Mesenchymal stem cell (in vitro differentiated cells and primary cell): Measurements from ENCODE around the gene PDZD11. TPM values are rescaled to one million over a fixed set of nuclear protein-coding genes. Genes with fewer than 3 reads are reported as not detected.
A peak's percentile ranks its signal among the peaks of the same experiment; 100 is the strongest.

Experiments used
- DNase-seq: peaks from one replicate; pipeline ENCODE4 v3.0.0-alpha.2; 2013
- H2AFZ ChIP-seq: one replicate; pipeline ENCODE4 v1.6.1; 2013; ENCODE audit warnings: low read depth, mild to moderate bottlenecking, control low read depth, inconsistent platforms, low read length, moderate library complexity
- H2AK5ac ChIP-seq: 2 replicates; pipeline ENCODE4 v1.6.1; 2013; ENCODE audit warnings: low read length, moderate library complexity, mild to moderate bottlenecking, inconsistent platforms; ENCODE audit not compliant: severe bottlenecking
- H2BK120ac ChIP-seq: one replicate; pipeline ENCODE4 v1.6.1; 2013; ENCODE audit warnings: low read depth, mild to moderate bottlenecking, inconsistent platforms, low read length, moderate library complexity
- H2BK12ac ChIP-seq, 2 experiments: one replicate each; pipeline ENCODE4 v1.6.1; 2013; ENCODE audit warnings: inconsistent platforms in 2 of 2, low read length in 2 of 2, mild to moderate bottlenecking in 2 of 2, moderate library complexity in 2 of 2, control low read depth in 1 of 2
- H2BK15ac ChIP-seq: one replicate; pipeline ENCODE4 v1.6.1; 2013; ENCODE audit warnings: mild to moderate bottlenecking, low read depth, inconsistent platforms; ENCODE audit not compliant: poor library complexity, severe bottlenecking
- H2BK5ac ChIP-seq: 2 replicates; pipeline ENCODE4 v1.6.1; 2013; ENCODE audit warnings: low read depth, mild to moderate bottlenecking, low read length, control low read depth, inconsistent platforms; ENCODE audit not compliant: poor library complexity, severe bottlenecking
- H3K14ac ChIP-seq, 2 experiments: one replicate each; pipeline ENCODE4 v1.6.1; 2013; ENCODE audit warnings: inconsistent platforms in 2 of 2, low read length in 2 of 2, control low read depth in 1 of 2, mild to moderate bottlenecking in 1 of 2, moderate library complexity in 1 of 2
- H3K18ac ChIP-seq, 2 experiments: one replicate each; pipeline ENCODE4 v1.6.1; 2013; ENCODE audit warnings: inconsistent platforms in 2 of 2, low read length in 2 of 2, control low read depth in 1 of 2, low read depth in 1 of 2, mild to moderate bottlenecking in 1 of 2
- H3K23ac ChIP-seq, 2 experiments: one replicate each; pipeline ENCODE4 v1.6.1; 2013; ENCODE audit warnings: inconsistent platforms in 2 of 2, low read length in 2 of 2, mild to moderate bottlenecking in 2 of 2, moderate library complexity in 2 of 2, control low read depth in 1 of 2
- H3K27ac ChIP-seq: 2 replicates; pipeline ENCODE4 v1.5.1; 2013; ENCODE audit warnings: mild to moderate bottlenecking, moderate library complexity, low read length, control low read depth, inconsistent platforms; ENCODE audit not compliant: poor library complexity, severe bottlenecking
- H3K27me3 ChIP-seq, 2 experiments: 2 replicates each; pipeline versions ENCODE4 v1.6.1 to v1.7.0; 2013; ENCODE audit warnings: low read length in 2 of 2, mild to moderate bottlenecking in 2 of 2, moderate library complexity in 2 of 2, control low read depth in 1 of 2, inconsistent platforms in 1 of 2; ENCODE audit not compliant: control insufficient read depth in 1 of 2, insufficient read depth in 1 of 2
- H3K36me3 ChIP-seq, 2 experiments: 2 replicates each; pipeline versions ENCODE4 v1.6.1 to v1.7.0; 2013; ENCODE audit warnings: low read length in 2 of 2, control low read depth in 1 of 2, inconsistent platforms in 1 of 2, low read depth in 1 of 2, mild to moderate bottlenecking in 1 of 2; ENCODE audit not compliant: insufficient read depth in 2 of 2, control insufficient read depth in 1 of 2
- H3K4ac ChIP-seq, 2 experiments: one replicate each; pipeline ENCODE4 v1.6.1; 2013; ENCODE audit warnings: inconsistent platforms in 2 of 2, low read length in 2 of 2, mild to moderate bottlenecking in 2 of 2, moderate library complexity in 2 of 2, control low read depth in 1 of 2, low read depth in 1 of 2
- H3K4me1 ChIP-seq: 2 replicates; pipeline ENCODE4 v1.6.1; 2013; ENCODE audit warnings: low read depth, low read length, control low read depth; ENCODE audit not compliant: control insufficient read depth, insufficient read depth
- H3K4me2 ChIP-seq: 2 replicates; pipeline ENCODE4 v1.6.1; 2013; ENCODE audit warnings: low read length, mild to moderate bottlenecking, inconsistent platforms; ENCODE audit not compliant: poor library complexity, severe bottlenecking
- H3K4me3 ChIP-seq, 2 experiments: 2 replicates each; pipeline versions ENCODE4 v1.5.1 to v1.7.0; 2013; ENCODE audit warnings: low read length in 2 of 2, mild to moderate bottlenecking in 2 of 2, control low read depth in 1 of 2, low read depth in 1 of 2; ENCODE audit not compliant: insufficient read depth in 1 of 2
- H3K79me1 ChIP-seq: replicated peaks from 2 replicates; pipeline ENCODE4 v1.6.1; 2013; ENCODE audit warnings: mild to moderate bottlenecking, control low read depth, low read length, inconsistent platforms; ENCODE audit not compliant: poor library complexity, severe bottlenecking
- H3K9ac ChIP-seq: 2 replicates; pipeline ENCODE4 v1.7.0; 2013; ENCODE audit warnings: mild to moderate bottlenecking, low read length, moderate library complexity
- H3K9me3 ChIP-seq: 2 replicates; pipeline ENCODE4 v1.7.0; 2013; ENCODE audit warnings: mild to moderate bottlenecking, low read length; ENCODE audit not compliant: control insufficient read depth
- H4K8ac ChIP-seq: one replicate; pipeline ENCODE4 v1.6.1; 2013; ENCODE audit warnings: inconsistent platforms, mild to moderate bottlenecking, low read length, moderate library complexity
- H4K91ac ChIP-seq: one replicate; pipeline ENCODE4 v1.6.1; 2013; ENCODE audit warnings: mild to moderate bottlenecking, low read length, inconsistent platforms
- WGBS: methylation state at CpG from one replicate; pipeline ENCODE4 v1.1.7; 2013; ENCODE audit warnings: mixed read lengths; 5-methylcytosine and 5-hydroxymethylcytosine counted together
- polyA plus RNA-seq, 2 experiments: library from polyadenylated mRNA; stranded (reverse); fragments of 200-250 nt; gene quantifications; one replicate each; pipeline ENCODE4 v1.2.3, GENCODE V29; 2013

PDZD11 gene, protein sequence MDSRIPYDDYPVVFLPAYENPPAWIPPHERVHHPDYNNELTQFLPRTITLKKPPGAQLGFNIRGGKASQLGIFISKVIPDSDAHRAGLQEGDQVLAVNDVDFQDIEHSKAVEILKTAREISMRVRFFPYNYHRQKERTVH
- polyA plus RNA-seq (2013, experiment 1 of 2) = 92.8 TPM
- 93.6 TPM for polyA plus RNA-seq (2013, experiment 2 of 2)

DNA sequence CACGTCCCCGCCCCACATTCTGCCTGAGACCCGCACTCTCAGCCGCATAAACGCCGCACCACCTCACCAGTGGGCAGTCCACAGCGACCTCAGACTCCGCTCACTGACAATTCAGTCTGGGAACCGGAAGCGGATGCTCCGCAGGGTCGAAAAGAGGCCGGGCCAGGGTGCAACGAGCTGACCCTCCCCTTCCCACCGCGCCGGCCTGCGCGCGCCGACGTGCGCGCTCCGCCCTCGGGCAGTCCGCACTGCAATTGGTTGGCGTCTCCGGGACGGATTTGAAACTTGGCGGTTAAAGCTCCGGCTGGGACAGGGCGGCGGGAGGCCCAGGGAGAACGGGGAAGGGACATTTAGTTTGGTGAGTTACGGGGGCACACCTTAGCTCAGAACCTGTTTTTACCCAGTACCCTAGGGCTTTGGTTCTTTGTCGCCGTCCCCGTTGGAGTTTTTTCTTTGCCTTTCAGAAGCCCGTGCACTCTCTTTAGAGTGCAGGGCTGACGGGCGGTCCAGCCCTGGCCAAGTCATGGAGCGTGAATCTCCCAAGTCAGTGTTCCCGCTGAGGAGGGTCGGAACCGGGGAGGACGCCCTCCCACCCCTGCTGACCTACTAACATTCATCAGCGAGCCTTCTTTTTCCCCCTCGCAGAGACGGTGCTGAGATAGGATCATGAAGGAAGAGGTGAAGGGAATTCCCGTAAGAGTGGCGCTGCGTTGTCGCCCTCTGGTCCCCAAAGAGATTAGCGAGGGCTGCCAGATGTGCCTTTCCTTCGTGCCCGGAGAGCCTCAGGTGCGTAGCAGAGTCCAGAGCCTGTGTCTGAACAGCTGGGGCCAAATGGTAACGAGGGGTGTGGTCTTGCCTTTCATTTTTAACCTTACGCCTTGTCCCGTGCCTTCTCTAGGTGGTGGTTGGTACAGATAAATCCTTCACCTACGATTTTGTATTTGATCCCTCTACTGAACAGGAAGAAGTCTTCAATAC is at the start of gene PDZD11, which contains the start of gene KIF4A:
PDZD11 (minus strand) TSS at position 135 of the 978 bp plus-strand sequence. CDS start 586 bp downstream, outside the sequence.
KIF4A (plus strand) TSS at position 312 of the 978 bp plus-strand sequence; CDS start at position 667, 355 bp downstream.
- H3K9ac ChIP-seq = peak within 1 kb of the TSS; percentile 89
- peak within 1 kb of the TSS; percentile 43 for H3K27ac ChIP-seq
- H2BK12ac ChIP-seq = no peak within 1 kb of the TSS
- H4K8ac ChIP-seq = no peak within 1 kb of the TSS
- peak within 1 kb of the TSS; percentile 88 for H3K4me2 ChIP-seq
- H4K91ac ChIP-seq = no peak within 1 kb of the TSS
- H3K4me3 ChIP-seq = peak within 1 kb of the TSS; percentile 73 to 87
- no peak within 1 kb of the TSS for H2BK15ac ChIP-seq
- no peaks in the 10 kb centered on the region for H3K9me3 ChIP-seq
- peak within 1 kb of the TSS; percentile 61 for H2AFZ ChIP-seq
- no peak within 1 kb of the TSS for H2BK120ac ChIP-seq
- H3K23ac ChIP-seq = no peak within 1 kb of the TSS
- H3K36me3 ChIP-seq = peaks cover 6 to 30% of the 10 kb centered on the region in 2 experiments
- H3K18ac ChIP-seq = peak within 1 kb of the TSS; percentile 43 to 92
- H3K4me1 ChIP-seq = peaks cover 2% of the 10 kb centered on the region
- peaks cover 7% of the 10 kb centered on the region for H3K79me1 ChIP-seq
- WGBS = under 1% methylated on average over 31 of the region's 62 CpGs
- peak within 1 kb of the TSS in 1 of 2 experiments; percentile 24 for H3K4ac ChIP-seq
- H3K14ac ChIP-seq = peak within 1 kb of the TSS in 1 of 2 experiments; percentile 26
- H2AK5ac ChIP-seq = no peak within 1 kb of the TSS
- H2BK5ac ChIP-seq = no peak within 1 kb of the TSS
- H3K27me3 ChIP-seq = peaks cover 0 to 19% of the 10 kb centered on the region in 2 experiments
- DNase-seq = peak; percentile 86

DNA sequence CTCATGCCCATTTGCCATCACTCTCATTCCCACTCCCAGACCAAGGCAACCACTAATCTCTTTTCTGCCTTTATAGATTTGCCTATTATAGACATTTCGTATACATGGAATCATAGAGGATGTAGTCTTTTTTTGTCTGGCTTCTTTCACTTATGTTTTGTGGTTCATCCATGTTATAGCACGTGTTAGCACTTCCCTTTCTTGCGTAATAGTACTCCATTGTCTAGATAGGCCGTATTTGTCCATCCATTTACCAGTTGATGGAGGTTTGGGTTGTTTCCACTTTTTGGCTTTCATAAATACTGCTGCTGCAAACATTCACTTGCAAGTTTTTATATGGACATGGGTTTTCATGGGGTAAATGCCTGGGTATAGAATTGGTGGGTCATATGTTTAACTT is 48.6 kb upstream of the PDZD11 start:
- no peak overlapping the region for H3K23ac ChIP-seq
- no peak overlapping the region for H3K4me2 ChIP-seq
- no peaks in the 10 kb centered on the region for H3K4me1 ChIP-seq
- no peak overlapping the region for H2BK5ac ChIP-seq
- no peak overlapping the region for H2BK12ac ChIP-seq
- no peaks in the 10 kb centered on the region for H3K79me1 ChIP-seq
- DNase-seq = no peak
- no peak overlapping the region for H2AK5ac ChIP-seq
- H2BK120ac ChIP-seq = no peak overlapping the region
- WGBS = 93% methylated on average over 4 of the region's 4 CpGs
- no peak overlapping the region for H2AFZ ChIP-seq
- no peak overlapping the region for H4K91ac ChIP-seq
- no peak overlapping the region for H3K9ac ChIP-seq
- H3K18ac ChIP-seq = no peak overlapping the region
- H3K4ac ChIP-seq = no peak overlapping the region
- H3K27me3 ChIP-seq = peaks cover 0 to 13% of the 10 kb centered on the region in 2 experiments
- no peak overlapping the region for H4K8ac ChIP-seq
- no peaks in the 10 kb centered on the region for H3K9me3 ChIP-seq
- no peak overlapping the region for H2BK15ac ChIP-seq
- no peak overlapping the region for H3K4me3 ChIP-seq
- H3K14ac ChIP-seq = no peak overlapping the region
- H3K36me3 ChIP-seq = no peaks in the 10 kb centered on the region
- H3K27ac ChIP-seq = no peak overlapping the region

DNA sequence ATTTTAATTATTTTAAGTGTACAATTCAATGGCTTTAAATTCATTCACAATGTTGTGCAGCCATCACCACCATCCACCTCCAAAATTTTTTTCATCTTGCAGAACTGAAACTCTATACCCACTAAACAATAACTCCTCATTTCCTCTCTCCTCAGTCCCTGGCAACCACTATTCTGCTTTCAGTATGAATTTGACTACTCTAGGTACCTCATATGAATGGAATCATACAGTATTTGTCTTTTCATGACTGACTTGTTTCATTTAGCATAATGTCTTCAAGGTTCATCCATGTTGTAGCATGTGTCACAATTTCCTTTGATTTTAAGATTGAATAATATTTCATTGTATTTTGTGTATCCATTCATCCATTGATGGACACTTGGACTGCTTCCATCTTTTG is 47.0 kb upstream of the PDZD11 start:
- no peaks in the 10 kb centered on the region for H3K4me1 ChIP-seq
- no peaks in the 10 kb centered on the region for H3K9me3 ChIP-seq
- H3K14ac ChIP-seq = no peak overlapping the region
- H2BK5ac ChIP-seq = no peak overlapping the region
- DNase-seq = no peak
- no peak overlapping the region for H3K4me2 ChIP-seq
- H2AK5ac ChIP-seq = no peak overlapping the region
- H2AFZ ChIP-seq = no peak overlapping the region
- H2BK15ac ChIP-seq = no peak overlapping the region
- H3K18ac ChIP-seq = no peak overlapping the region
- H2BK12ac ChIP-seq = no peak overlapping the region
- no peak overlapping the region for H3K9ac ChIP-seq
- no peak overlapping the region for H4K91ac ChIP-seq
- no peaks in the 10 kb centered on the region for H3K36me3 ChIP-seq
- H2BK120ac ChIP-seq = no peak overlapping the region
- H3K27ac ChIP-seq = no peak overlapping the region
- no peak overlapping the region for H3K23ac ChIP-seq
- H3K4me3 ChIP-seq = no peak overlapping the region
- H3K4ac ChIP-seq = no peak overlapping the region
- peaks cover 0 to 18% of the 10 kb centered on the region in 2 experiments for H3K27me3 ChIP-seq
- H4K8ac ChIP-seq = no peak overlapping the region
- no peaks in the 10 kb centered on the region for H3K79me1 ChIP-seq

DNA sequence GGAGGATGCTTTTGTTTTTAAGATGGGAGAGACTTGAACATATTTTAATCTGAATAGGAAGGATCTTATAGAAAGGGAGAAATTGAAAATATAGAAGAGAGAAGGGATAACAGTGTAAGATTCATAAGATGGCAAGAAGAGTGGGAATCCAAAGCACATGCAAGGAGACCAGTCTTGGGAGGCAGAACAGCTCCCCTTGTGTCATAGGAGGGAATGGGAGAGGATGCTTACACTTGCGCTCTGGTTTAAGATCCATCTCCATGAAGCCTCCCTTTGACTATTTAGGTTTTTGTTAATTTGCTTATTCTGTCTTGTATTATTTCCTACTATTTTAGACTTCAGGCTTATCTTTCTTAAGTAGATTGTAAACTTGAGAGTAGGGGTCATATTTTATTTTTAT is 42.9 kb upstream of the PDZD11 start:
- Histone ChIP-seq H4K8ac (no peak overlapping the region), H3K4me2 (no peak overlapping the region), H3K27ac (no peak overlapping the region), H3K79me1 (no peaks in the 10 kb centered on the region), H3K4ac (no peak overlapping the region), H3K23ac (no peak overlapping the region), H3K36me3 (no peaks in the 10 kb centered on the region), H4K91ac (no peak overlapping the region), H3K14ac (no peak overlapping the region), H2BK15ac (no peak overlapping the region), H2BK5ac (no peak overlapping the region), H3K18ac (no peak overlapping the region), H2AK5ac (no peak overlapping the region), H2BK12ac (no peak overlapping the region), H3K4me1 (no peaks in the 10 kb centered on the region), H2BK120ac (no peak overlapping the region), H3K27me3 (peaks cover 0 to 8% of the 10 kb centered on the region in 2 experiments), H2AFZ (no peak overlapping the region), H3K4me3 (no peak overlapping the region), H3K9ac (no peak overlapping the region), H3K9me3 (no peaks in the 10 kb centered on the region)
- no peak for DNase-seq
- WGBS = no CpG with 5 or more reads among the region's 1 CpG
